Large intestine (tissue), 12 donors: ENCODE measurements around the gene TMEM214. TPM values are rescaled to one million over a fixed set of nuclear protein-coding genes. Genes with fewer than 3 reads are reported as not detected.

Experiments
- DNase-seq, 2 donors: peaks; one replicate each; pipeline versions ENCODE4 v3.0.0 to v3.0.0-alpha.2; 2013
- H3K27ac ChIP-seq: one replicate; pipeline ENCODE4 v1.5.1; 2013; ENCODE audit warnings: low read length
- H3K27me3 ChIP-seq: 2 replicates; pipeline ENCODE4 v1.6.1; 2013; ENCODE audit warnings: low read length; ENCODE audit not compliant: control insufficient read depth, insufficient read depth
- H3K36me3 ChIP-seq: 2 replicates; pipeline ENCODE4 v1.6.1; 2013; ENCODE audit warnings: low read length; ENCODE audit not compliant: control insufficient read depth, insufficient read depth
- H3K4me1 ChIP-seq: one replicate; pipeline ENCODE4 v1.6.1; 2013; ENCODE audit warnings: low read length; ENCODE audit not compliant: control insufficient read depth, insufficient read depth
- H3K4me3 ChIP-seq: one replicate; pipeline ENCODE4 v1.5.1; 2013; ENCODE audit warnings: low read length
- H3K9me3 ChIP-seq: one replicate; pipeline ENCODE4 v1.6.1; 2013; ENCODE audit warnings: mild to moderate bottlenecking, low read depth, low read length, moderate library complexity; ENCODE audit not compliant: control insufficient read depth
- WGBS: methylation state at CpG from one replicate; pipeline ENCODE4 v1.1.5; 2013; ENCODE audit warnings: low lambda C conversion rate; ENCODE audit not compliant: insufficient coverage; 5-methylcytosine and 5-hydroxymethylcytosine counted together
- long read RNA-seq, 11 donors: transcript quantifications; one replicate each; lab custom pipeline, GENCODE V29; 2026
- polyA plus RNA-seq: library from polyadenylated mRNA; unstranded; fragments of 120-200 nt; gene quantifications from one replicate; pipeline ENCODE4 v1.2.1, GENCODE V29; 2013

TMEM214 gene
- 93.6 TPM for polyA plus RNA-seq
- long read RNA-seq, donor 1, transcript TMEM214-201 (17 exons, 2,990 nt), result major isoform, 6 of 7 reads
- long read RNA-seq, donor 1, partial matches to known transcripts, result 0 of 7 reads
- long read RNA-seq, donor 1, other reads (novel, unspliced or antisense), result 0 of 7 reads
- long read RNA-seq, donor 2, transcript TMEM214-208 (3 exons, 1,967 nt), result minor isoform, 5 of 20 reads
- long read RNA-seq, donor 2, transcript TMEM214-201 (17 exons, 2,990 nt), result major isoform, 10 of 20 reads
- long read RNA-seq, donor 2, partial matches to known transcripts, result 5 of 20 reads
- long read RNA-seq, donor 2, other reads (novel, unspliced or antisense), result 0 of 20 reads
- long read RNA-seq, donor 3, result 0 reads
- long read RNA-seq, donor 4, partial matches to known transcripts, result 5 of 6 reads
- long read RNA-seq, donor 4, other reads (novel, unspliced or antisense), result 0 of 6 reads
- long read RNA-seq, donor 5, partial matches to known transcripts, result 19 of 25 reads
- long read RNA-seq, donor 5, other reads (novel, unspliced or antisense), result 0 of 25 reads
- long read RNA-seq, donor 6, transcript TMEM214-208 (3 exons, 1,967 nt), result major isoform, 5 of 18 reads
- long read RNA-seq, donor 6, partial matches to known transcripts, result 6 of 18 reads
- long read RNA-seq, donor 6, other reads (novel, unspliced or antisense), result 0 of 18 reads
- long read RNA-seq, donor 7, partial matches to known transcripts, result 6 of 12 reads
- long read RNA-seq, donor 7, other reads (novel, unspliced or antisense), result 0 of 12 reads
- long read RNA-seq, donor 8, transcript TMEM214-201 (17 exons, 2,990 nt), result major isoform, 7 of 32 reads
- long read RNA-seq, donor 8, transcript TMEM214-208 (3 exons, 1,967 nt), result major isoform, 7 of 32 reads
- long read RNA-seq, donor 8, partial matches to known transcripts, result 8 of 32 reads
- long read RNA-seq, donor 8, other reads (novel, unspliced or antisense), result 0 of 32 reads
- long read RNA-seq, donor 9, partial matches to known transcripts, result 5 of 16 reads
- long read RNA-seq, donor 9, other reads (novel, unspliced or antisense), result 0 of 16 reads
- long read RNA-seq, donor 10, partial matches to known transcripts, result 42 of 51 reads
- long read RNA-seq, donor 10, other reads (novel, unspliced or antisense), result 0 of 51 reads
- long read RNA-seq, donor 11, partial matches to known transcripts, result 0 of 3 reads
- long read RNA-seq, donor 11, other reads (novel, unspliced or antisense), result 0 of 3 reads

DNA sequence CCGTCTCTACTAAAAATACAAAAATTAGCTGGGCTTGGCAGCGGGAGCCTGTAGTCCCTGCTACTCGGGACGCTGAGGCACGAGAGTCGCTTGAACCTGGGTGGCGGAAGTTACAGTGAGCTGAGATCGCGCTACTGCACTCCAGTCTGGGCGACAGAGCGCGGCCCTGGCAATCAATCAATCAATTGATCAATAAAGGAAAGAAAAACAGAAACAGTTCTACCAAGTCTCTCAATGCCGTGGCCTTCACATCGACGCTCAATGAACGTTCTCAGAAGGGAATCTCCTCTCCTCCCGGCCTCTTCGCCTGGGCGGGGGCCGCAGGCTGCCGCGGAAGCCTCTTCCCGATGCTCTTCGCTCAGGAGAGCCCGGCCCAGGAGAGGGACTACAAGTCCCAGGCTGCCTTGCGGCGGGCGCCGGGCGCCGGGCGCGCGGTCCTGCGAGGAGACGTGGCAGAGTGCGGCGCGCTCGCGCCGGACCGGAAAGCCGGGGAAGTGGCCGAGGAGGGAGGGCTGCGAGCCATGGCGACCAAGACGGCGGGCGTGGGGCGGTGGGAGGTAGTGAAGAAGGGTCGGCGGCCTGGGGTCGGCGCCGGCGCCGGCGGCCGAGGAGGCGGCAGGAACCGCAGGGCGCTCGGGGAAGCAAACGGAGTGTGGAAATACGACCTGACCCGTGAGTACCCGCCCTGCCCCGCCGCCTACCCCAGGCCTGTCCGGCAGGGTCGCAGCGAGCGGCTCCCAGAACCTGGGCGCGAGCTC, at the start of gene TMEM214:
Gene TMEM214, plus strand, starts transcription at position 471 of the 758 bp plus-strand sequence. Its CDS starts 51 bp downstream, at position 522.
- peaks cover 17% of the 10 kb centered on the region for H3K4me1 ChIP-seq
- peak; percentile 83 to 87 for DNase-seq
- no CpG with 5 or more reads among the region's 76 CpGs for WGBS
- peaks cover 31% of the 10 kb centered on the region for H3K36me3 ChIP-seq
- no peaks in the 10 kb centered on the region for H3K9me3 ChIP-seq
- H3K27me3 ChIP-seq, result no peaks in the 10 kb centered on the region
- H3K27ac ChIP-seq, result peak within 1 kb of the TSS; percentile 39
- H3K4me3 ChIP-seq, result peak within 1 kb of the TSS; percentile 90

DNA sequence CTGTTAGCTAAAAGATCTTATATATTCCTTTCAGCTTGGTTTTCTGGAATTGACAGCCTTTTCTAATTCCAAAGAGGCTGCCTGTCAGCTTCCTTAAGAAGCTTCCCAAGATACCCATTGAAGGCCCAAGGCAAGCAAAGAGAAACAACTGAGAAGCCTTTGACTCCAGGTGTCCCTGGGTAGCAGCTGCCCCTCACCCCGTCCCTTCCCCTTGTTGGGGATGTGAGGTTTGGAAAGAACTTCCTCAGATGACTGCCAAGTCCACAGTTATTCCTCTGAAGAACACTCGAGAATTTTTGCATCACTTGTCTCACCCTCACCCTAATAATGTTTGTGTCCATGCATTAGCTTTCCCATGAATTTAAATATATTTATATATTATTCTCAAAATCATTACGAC, 49.0 kb upstream of the TMEM214 start:
- H3K36me3 ChIP-seq, result no peaks in the 10 kb centered on the region
- no peaks in the 10 kb centered on the region for H3K27me3 ChIP-seq
- H3K4me3 ChIP-seq, result no peak overlapping the region
- no peak overlapping the region for H3K27ac ChIP-seq
- peaks cover 7% of the 10 kb centered on the region for H3K4me1 ChIP-seq
- WGBS, result 100% methylated on average over 1 of the region's 3 CpGs
- no peak for DNase-seq
- no peaks in the 10 kb centered on the region for H3K9me3 ChIP-seq

DNA sequence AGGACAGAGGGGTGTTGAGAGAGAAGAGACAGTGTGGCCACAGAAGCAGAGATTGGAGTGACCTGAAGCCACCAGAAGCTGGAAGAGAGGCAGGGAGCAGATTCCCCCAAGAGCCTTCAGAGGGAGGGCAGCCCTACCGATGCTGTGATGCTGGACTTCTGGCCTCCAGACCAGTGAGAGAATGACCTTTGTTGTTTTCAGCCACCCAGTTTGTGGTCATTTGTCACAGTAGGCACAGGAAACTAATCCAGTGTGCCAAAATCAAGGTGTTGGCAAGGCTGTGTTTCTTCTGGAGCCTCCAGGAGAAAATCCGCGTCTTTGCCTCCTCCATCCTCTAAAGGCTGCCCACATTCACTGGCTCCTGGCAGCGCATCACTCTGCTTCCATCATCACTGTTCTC, 47.0 kb upstream of the TMEM214 start:
- H3K9me3 ChIP-seq, result no peaks in the 10 kb centered on the region
- no peak overlapping the region for H3K4me3 ChIP-seq
- no peaks in the 10 kb centered on the region for H3K27me3 ChIP-seq
- H3K27ac ChIP-seq, result no peak overlapping the region
- no CpG with 5 or more reads among the region's 4 CpGs for WGBS
- DNase-seq, result no peak
- H3K4me1 ChIP-seq, result peaks cover 7% of the 10 kb centered on the region
- no peaks in the 10 kb centered on the region for H3K36me3 ChIP-seq

DNA sequence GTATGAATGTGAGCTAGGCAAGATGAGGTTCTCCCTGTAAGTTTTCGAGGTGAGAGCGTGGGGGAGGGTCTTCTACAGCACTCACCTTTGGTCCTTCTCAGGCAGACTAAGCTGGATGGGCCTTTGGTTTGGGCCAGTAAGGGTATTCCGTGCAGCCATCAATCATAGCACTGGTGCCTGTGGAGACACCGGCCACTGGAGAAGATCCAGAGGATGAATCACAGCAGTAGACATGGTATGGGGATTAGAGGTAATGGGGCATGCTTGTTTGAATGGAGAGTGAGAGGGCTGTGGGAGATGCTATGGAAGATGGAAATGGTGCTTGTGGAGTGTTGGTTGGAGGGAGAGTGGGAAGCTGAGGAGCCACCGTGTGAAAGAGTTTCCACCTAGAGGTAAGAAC, 46.2 kb upstream of the TMEM214 start:
- H3K27me3 ChIP-seq, result no peaks in the 10 kb centered on the region
- H3K4me1 ChIP-seq, result peaks cover 8% of the 10 kb centered on the region
- 60% methylated on average over 1 of the region's 5 CpGs for WGBS
- no peak overlapping the region for H3K27ac ChIP-seq
- DNase-seq, result no peak
- no peak overlapping the region for H3K4me3 ChIP-seq
- no peaks in the 10 kb centered on the region for H3K9me3 ChIP-seq
- no peaks in the 10 kb centered on the region for H3K36me3 ChIP-seq

DNA sequence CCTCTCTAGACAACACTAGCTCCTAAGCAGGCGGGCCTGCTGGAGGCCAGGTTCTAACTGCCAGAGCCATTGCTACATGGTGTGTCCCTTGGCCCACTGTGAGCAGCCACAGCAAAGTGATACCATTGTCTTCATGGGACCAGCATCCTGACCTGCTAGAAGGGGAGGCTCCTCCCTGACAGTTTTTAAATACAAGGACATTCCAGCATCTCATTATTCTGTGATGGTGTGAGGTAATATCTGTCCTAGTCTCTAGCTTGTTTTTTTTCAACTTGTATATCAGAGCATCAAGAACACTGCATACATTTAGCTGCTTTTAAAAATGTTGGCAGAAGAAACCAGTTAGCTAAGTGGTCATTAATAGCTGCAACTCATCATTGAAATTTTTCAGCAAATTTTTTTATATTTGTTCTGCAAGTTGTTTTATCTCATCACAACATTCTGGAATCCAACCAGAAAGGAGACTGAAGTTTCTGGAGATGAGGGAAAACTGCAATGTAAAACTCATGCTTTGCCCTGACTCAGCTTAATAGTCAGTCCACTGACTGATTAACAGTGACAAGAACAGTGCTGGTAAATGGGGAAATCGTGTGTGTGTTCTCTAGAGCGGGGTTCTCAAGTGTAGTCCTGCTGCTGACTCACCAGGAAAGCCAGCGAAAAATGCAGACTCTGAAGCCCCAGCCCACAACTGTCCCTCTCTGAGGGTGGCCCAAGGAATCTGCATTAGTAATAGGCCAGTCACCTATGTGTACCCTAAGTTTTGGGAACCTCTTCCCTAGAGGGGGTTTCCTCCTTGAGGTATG, 44.5 kb upstream of the TMEM214 start:
- Histone ChIP-seq H3K9me3 (no peaks in the 10 kb centered on the region), H3K4me3 (no peak overlapping the region), H3K36me3 (no peaks in the 10 kb centered on the region), H3K27me3 (no peaks in the 10 kb centered on the region), H3K4me1 (peaks cover 3% of the 10 kb centered on the region), H3K27ac (no peak overlapping the region)
- no peak for DNase-seq
- no CpG with 5 or more reads among the region's 4 CpGs for WGBS

DNA sequence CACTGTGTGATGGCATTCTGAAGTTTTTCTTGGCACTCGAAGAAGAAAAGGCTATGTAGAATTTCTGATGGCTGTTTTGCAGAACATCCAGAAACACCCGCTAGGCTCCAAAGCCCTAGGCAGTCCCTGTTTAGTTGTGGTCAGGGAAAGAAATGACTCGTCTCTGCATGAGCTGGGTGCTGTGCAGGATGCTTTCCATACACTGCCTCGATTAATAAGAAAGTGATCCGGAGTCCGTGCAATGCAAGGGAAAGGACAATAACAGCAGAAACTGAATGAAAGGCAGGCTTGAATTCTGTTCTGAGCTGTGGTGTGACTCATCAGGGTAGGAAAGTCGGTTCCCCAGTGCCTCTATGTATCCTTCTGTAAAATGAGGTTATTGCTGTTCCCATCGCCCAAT, 43.6 kb upstream of the TMEM214 start:
- H3K36me3 ChIP-seq, result no peaks in the 10 kb centered on the region
- no peaks in the 10 kb centered on the region for H3K27me3 ChIP-seq
- H3K4me3 ChIP-seq, result no peak overlapping the region
- H3K27ac ChIP-seq, result no peak overlapping the region
- H3K4me1 ChIP-seq, result peaks cover 3% of the 10 kb centered on the region
- no CpG with 5 or more reads among the region's 8 CpGs for WGBS
- no peaks in the 10 kb centered on the region for H3K9me3 ChIP-seq
- DNase-seq, result no peak

DNA sequence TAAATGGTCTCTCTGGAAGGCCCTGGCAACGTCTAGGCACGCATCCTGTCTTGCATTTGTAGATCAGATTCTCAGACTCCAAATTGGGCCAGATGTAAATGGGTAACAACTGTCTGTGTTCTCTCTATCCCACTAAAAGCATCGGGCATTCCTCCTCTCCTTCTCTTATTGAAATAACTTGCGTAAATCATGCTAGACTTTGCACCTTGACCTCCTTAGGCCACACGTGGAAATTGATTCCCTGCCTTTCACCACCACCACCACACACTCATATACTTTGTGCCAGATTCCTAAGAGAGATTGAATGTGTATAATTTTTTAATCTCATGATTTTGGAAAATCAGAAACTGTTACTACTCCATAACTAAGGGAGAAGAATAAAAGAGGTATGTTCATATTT, 41.0 kb upstream of the TMEM214 start:
- H3K27me3 ChIP-seq, result no peaks in the 10 kb centered on the region
- no peak overlapping the region for H3K27ac ChIP-seq
- no peak overlapping the region for H3K4me3 ChIP-seq
- WGBS, result 24% methylated on average over 2 of the region's 5 CpGs
- peaks cover 3% of the 10 kb centered on the region for H3K4me1 ChIP-seq
- H3K36me3 ChIP-seq, result no peaks in the 10 kb centered on the region
- no peaks in the 10 kb centered on the region for H3K9me3 ChIP-seq
- DNase-seq, result peak; percentile 58 to 63

DNA sequence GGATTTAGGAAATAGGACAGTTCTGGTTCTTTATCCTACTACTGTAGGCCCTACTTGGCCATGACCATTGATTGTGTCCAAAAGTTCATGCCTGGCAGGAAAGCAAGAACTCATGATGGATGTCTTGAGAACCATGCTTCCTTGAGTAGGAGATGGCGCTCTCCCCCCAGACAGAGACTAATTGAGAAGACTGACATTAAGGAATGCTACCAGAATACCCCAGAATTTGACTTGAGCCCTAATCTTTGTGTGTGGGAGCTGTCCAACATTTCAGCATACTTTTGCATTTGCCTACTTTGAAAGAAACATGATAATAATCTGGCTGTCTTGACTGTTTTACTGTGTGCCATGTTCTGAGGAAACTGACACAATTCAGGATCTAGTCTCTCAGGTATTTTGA, 39.0 kb upstream of the TMEM214 start:
- DNase-seq, result no peak
- peaks cover 2% of the 10 kb centered on the region for H3K27me3 ChIP-seq
- H3K4me3 ChIP-seq, result no peak overlapping the region
- no peak overlapping the region for H3K27ac ChIP-seq
- WGBS, result no CpG with 5 or more reads among the region's 1 CpG
- no peaks in the 10 kb centered on the region for H3K36me3 ChIP-seq
- no peaks in the 10 kb centered on the region for H3K9me3 ChIP-seq
- H3K4me1 ChIP-seq, result peaks cover 3% of the 10 kb centered on the region

GRCh38 chr2:26994983-26995382, 37.8 kb upstream of the TMEM214 start:
- H3K36me3 ChIP-seq, result no peaks in the 10 kb centered on the region
- H3K27ac ChIP-seq, result no peak overlapping the region
- no peaks in the 10 kb centered on the region for H3K9me3 ChIP-seq
- peaks cover 2% of the 10 kb centered on the region for H3K27me3 ChIP-seq
- no peak for DNase-seq
- WGBS, result no CpG with 5 or more reads among the region's 1 CpG
- H3K4me3 ChIP-seq, result no peak overlapping the region
- H3K4me1 ChIP-seq, result peaks cover 3% of the 10 kb centered on the region
